ENCODE results near the gene HIP1R.

HIP1R gene

DNA sequence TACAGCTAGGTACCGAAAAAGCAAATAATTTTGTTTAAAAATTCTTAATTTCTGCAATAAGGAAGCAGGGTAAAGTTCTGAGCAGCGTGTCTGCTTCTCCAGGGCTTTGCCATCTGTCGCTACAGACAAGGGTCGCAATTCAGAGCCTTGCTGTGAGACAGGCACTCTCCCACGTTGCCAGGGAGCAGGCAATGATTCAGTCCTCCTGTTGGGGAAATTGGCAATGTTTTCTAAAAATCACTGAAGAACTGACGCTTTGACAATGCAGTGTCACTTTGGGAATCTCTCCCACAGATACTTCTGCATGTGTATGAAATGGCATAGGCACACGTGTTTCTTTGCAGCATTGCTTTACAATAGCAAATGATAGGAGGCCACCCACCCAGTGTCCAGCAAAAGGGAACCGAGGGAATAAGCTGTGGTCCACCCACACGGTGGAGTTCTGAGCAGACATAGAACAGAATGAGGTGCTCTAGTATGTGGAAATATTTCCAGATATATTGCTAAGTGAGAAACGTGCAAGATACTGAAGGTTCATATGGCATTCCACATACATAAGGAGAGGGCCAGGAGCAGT is 16.0 kb upstream of the HIP1R start:
- Histone ChIP-seq H3K4me3 (IDR thresholded peaks at IDR 0.05; ENCODE audit: insufficient read depth, low read depth, low read length) (no peak overlapping the region), H3K4me1 (ENCODE audit: low read depth, poor library complexity, severe bottlenecking) (no peaks in the 10 kb centered on the region), H3K9ac (no peak overlapping the region), H4K20me1 (ENCODE audit: insufficient read depth) (no peaks in the 10 kb centered on the region), H3K79me2 (ENCODE audit: insufficient read depth, low read depth) (no peaks in the 10 kb centered on the region), H3K27me3 (ENCODE audit: insufficient read depth, low read depth) (no peaks in the 10 kb centered on the region), H3K4me2 (no peak overlapping the region), H3K27ac (no peak overlapping the region), H3K36me3 (ENCODE audit: insufficient read depth) (no peaks in the 10 kb centered on the region), H2AFZ (ENCODE audit: low read depth) (no peak overlapping the region)
- TF ChIP-seq, protein P1, sequence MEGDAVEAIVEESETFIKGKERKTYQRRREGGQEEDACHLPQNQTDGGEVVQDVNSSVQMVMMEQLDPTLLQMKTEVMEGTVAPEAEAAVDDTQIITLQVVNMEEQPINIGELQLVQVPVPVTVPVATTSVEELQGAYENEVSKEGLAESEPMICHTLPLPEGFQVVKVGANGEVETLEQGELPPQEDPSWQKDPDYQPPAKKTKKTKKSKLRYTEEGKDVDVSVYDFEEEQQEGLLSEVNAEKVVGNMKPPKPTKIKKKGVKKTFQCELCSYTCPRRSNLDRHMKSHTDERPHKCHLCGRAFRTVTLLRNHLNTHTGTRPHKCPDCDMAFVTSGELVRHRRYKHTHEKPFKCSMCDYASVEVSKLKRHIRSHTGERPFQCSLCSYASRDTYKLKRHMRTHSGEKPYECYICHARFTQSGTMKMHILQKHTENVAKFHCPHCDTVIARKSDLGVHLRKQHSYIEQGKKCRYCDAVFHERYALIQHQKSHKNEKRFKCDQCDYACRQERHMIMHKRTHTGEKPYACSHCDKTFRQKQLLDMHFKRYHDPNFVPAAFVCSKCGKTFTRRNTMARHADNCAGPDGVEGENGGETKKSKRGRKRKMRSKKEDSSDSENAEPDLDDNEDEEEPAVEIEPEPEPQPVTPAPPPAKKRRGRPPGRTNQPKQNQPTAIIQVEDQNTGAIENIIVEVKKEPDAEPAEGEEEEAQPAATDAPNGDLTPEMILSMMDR (conservative IDR thresholded peaks at IDR 0.05; ENCODE audit: low read depth, low read length): no peak

DNA sequence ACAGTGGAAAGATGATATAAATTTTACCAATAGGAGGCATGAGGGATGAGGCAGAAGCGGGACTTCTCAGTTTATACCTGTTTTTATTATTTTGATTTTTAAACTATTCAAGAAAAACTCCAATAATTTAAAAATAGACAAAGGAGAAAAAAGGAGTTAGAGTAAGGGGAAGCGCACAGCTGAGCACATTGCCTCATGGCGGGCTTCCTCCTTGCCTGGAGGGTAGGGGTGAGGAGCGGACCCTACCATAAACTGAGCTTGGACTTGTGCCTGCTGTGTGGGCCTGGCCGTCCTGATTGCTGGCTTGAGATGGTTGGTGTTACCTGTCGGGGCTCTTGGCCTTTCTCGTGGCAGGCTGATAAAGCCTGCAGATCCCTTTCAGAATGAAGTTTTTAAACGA is 15.1 kb upstream of the HIP1R start:
- no peaks in the 10 kb centered on the region for H3K79me2 ChIP-seq (ENCODE audit: insufficient read depth, low read depth)
- H3K4me1 ChIP-seq (ENCODE audit: low read depth, poor library complexity, severe bottlenecking): no peaks in the 10 kb centered on the region
- H3K27ac ChIP-seq: no peak overlapping the region
- TF ChIP-seq, protein P1 (conservative IDR thresholded peaks at IDR 0.05; ENCODE audit: low read depth, low read length): no peak
- no peaks in the 10 kb centered on the region for H3K36me3 ChIP-seq (ENCODE audit: insufficient read depth)
- H4K20me1 ChIP-seq (ENCODE audit: insufficient read depth): no peaks in the 10 kb centered on the region
- no peak overlapping the region for H3K9ac ChIP-seq
- H3K27me3 ChIP-seq (ENCODE audit: insufficient read depth, low read depth): no peaks in the 10 kb centered on the region
- no peak overlapping the region for H3K4me3 ChIP-seq (IDR thresholded peaks at IDR 0.05; ENCODE audit: insufficient read depth, low read depth, low read length)
- H2AFZ ChIP-seq (ENCODE audit: low read depth): no peak overlapping the region
- no peak overlapping the region for H3K4me2 ChIP-seq

DNA sequence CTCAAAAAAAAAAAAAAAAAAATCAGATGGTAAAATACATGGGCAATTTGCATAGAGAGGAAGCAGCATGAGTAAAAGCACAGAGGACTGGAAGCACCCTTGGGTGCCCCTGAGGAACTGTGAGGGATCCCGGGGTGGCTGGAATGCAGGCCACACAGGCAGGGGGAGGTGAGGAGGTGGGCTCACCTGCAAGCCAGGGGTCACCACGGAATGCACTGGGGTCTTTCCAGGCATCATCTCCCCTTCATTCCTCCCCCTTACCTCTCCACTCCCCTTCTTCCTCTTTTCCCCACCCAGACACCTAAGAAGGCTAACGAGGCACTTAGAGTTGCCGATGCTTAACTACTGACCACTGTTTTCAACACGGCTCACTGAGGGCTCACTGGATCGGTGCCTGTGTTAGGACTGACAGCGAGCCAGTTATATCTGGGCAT is 14.4 kb upstream of the HIP1R start:
- TF ChIP-seq, protein P1 (conservative IDR thresholded peaks at IDR 0.05; ENCODE audit: low read depth, low read length): no peak
- no peaks in the 10 kb centered on the region for H3K36me3 ChIP-seq (ENCODE audit: insufficient read depth)
- H3K4me2 ChIP-seq: no peak overlapping the region
- H3K9ac ChIP-seq: no peak overlapping the region
- no peaks in the 10 kb centered on the region for H3K4me1 ChIP-seq (ENCODE audit: low read depth, poor library complexity, severe bottlenecking)
- no peak overlapping the region for H3K27ac ChIP-seq
- no peaks in the 10 kb centered on the region for H3K79me2 ChIP-seq (ENCODE audit: insufficient read depth, low read depth)
- H2AFZ ChIP-seq (ENCODE audit: low read depth): no peak overlapping the region
- H3K4me3 ChIP-seq (IDR thresholded peaks at IDR 0.05; ENCODE audit: insufficient read depth, low read depth, low read length): no peak overlapping the region
- no peaks in the 10 kb centered on the region for H4K20me1 ChIP-seq (ENCODE audit: insufficient read depth)
- no peaks in the 10 kb centered on the region for H3K27me3 ChIP-seq (ENCODE audit: insufficient read depth, low read depth)

DNA sequence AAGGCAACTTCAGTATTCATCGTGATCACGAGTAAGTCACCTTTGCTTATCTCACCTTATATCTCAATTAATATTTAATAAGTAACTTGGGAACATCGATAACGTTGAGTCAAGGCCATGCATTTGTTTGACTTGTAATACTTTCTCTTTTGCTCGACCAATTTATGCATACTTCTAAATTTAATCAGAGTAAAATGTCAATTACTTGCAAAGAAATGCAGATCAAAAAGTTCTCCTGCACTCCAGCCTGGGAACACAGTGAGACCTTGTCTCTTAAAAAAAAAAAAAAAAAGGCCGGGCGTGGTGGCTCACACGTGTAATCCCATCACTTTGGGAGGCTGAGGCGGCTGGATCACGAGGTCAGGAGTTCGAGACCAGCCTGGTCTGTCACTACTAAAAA is 11.8 kb upstream of the HIP1R start:
- Histone ChIP-seq H3K4me1 (ENCODE audit: low read depth, poor library complexity, severe bottlenecking) (no peaks in the 10 kb centered on the region), H2AFZ (ENCODE audit: low read depth) (no peak overlapping the region), H3K27me3 (ENCODE audit: insufficient read depth, low read depth) (no peaks in the 10 kb centered on the region), H3K79me2 (ENCODE audit: insufficient read depth, low read depth) (no peaks in the 10 kb centered on the region), H3K4me3 (IDR thresholded peaks at IDR 0.05; ENCODE audit: insufficient read depth, low read depth, low read length) (no peak overlapping the region), H4K20me1 (ENCODE audit: insufficient read depth) (no peaks in the 10 kb centered on the region), H3K4me2 (no peak overlapping the region), H3K27ac (no peak overlapping the region), H3K9ac (no peak overlapping the region), H3K36me3 (ENCODE audit: insufficient read depth) (no peaks in the 10 kb centered on the region)
- TF ChIP-seq, protein P1 (conservative IDR thresholded peaks at IDR 0.05; ENCODE audit: low read depth, low read length): no peak
